HEK293 (cell line): Measurements from ENCODE around the gene CD163L1.

Source experiments
- CTCF ChIA-PET: fragments of 350-600 bp; formaldehyde crosslinking; extraction: SDS; loops from one replicate; lab custom pipeline; 2021; ENCODE audit warnings: antibody characterized with exemption; lab: Yijun Ruan, JAX
- POLR2A ChIA-PET: fragments of 300-600 bp; formaldehyde crosslinking; extraction: SDS; loops from one replicate; lab custom pipeline; 2020; ENCODE audit warnings: antibody characterized with exemption, inconsistent platforms; lab: Yijun Ruan, JAX
- H3K27ac ChIP-seq: fragments of 200-500 bp; sonication (Bioruptor generic); 2 replicates; pipeline ENCODE4 v1.5.1; 2014; ENCODE audit warnings: low read depth, low read length, control low read depth, inconsistent platforms; ENCODE audit errors: extremely low read depth
- H3K36me3 ChIP-seq, 2 experiments: fragments of 200-500 bp in 1 of 2; sonication (Bioruptor generic) in 1 of 2; 1 replicate in 1 of 2; 2 replicates in 1 of 2; pipeline ENCODE4 v1.5.1; 2014 to 2017; ENCODE audit warnings: inconsistent platforms in 2 of 2, low read length in 2 of 2; ENCODE audit not compliant: control insufficient read depth in 2 of 2, insufficient read depth in 1 of 2
- H3K4me1 ChIP-seq: fragments of 200-500 bp; sonication (Bioruptor generic); 2 replicates; pipeline ENCODE4 v1.5.1; 2014; ENCODE audit warnings: mild to moderate bottlenecking, low read length, inconsistent platforms; ENCODE audit not compliant: control insufficient read depth, insufficient read depth
- H3K4me3 ChIP-seq: 2 replicates; pipeline ENCODE4 v1.5.1; 2011; ENCODE audit warnings: low read depth, mild to moderate bottlenecking, control low read depth, low read length, moderate library complexity
- H3K9me3 ChIP-seq: fragments of 200-500 bp; sonication (Bioruptor generic); 2 replicates; pipeline ENCODE4 v1.5.1; 2014; ENCODE audit warnings: low read depth, low read length, inconsistent platforms; ENCODE audit not compliant: control insufficient read depth, insufficient read depth
- BCL11A ChIP-seq: fragments of 450-650 bp; formaldehyde crosslinking; IDR thresholded peaks from 2 replicates; pipeline ENCODE4 v1.5.1; 2016; ENCODE audit warnings: low read depth, missing biosample characterization, missing genetic modification characterization
- FEZF1 ChIP-seq: fragments of 450-650 bp; formaldehyde crosslinking; IDR thresholded peaks from 2 replicates; pipeline ENCODE4 v1.5.1; 2016; ENCODE audit warnings: missing biosample characterization, missing genetic modification characterization
- KLF8 ChIP-seq: fragments of 450-650 bp; formaldehyde crosslinking; IDR thresholded peaks from 2 replicates; pipeline ENCODE4 v1.5.1; 2016; ENCODE audit warnings: missing biosample characterization, missing genetic modification characterization
- SP3 ChIP-seq: fragments of 450-650 bp; formaldehyde crosslinking; IDR thresholded peaks from 2 replicates; pipeline ENCODE4 v1.5.1; 2016; ENCODE audit warnings: missing biosample characterization, missing genetic modification characterization
- SP7 ChIP-seq: fragments of 450-650 bp; formaldehyde crosslinking; IDR thresholded peaks from 2 replicates; pipeline ENCODE4 v1.5.1; 2016; ENCODE audit warnings: missing biosample characterization, missing genetic modification characterization
- TCF7L2 ChIP-seq: IDR thresholded peaks from 2 replicates; pipeline ENCODE4 v1.6.1; 2011; ENCODE audit warnings: low read depth, mild to moderate bottlenecking, inconsistent platforms, low read length, moderate library complexity, borderline replicate concordance
- ZBTB48 ChIP-seq: fragments of 450-650 bp; formaldehyde crosslinking; IDR thresholded peaks from 2 replicates; pipeline ENCODE4 v1.5.1; 2016; ENCODE audit warnings: missing biosample characterization, missing genetic modification characterization
- ZFP3 ChIP-seq: fragments of 450-650 bp; formaldehyde crosslinking; IDR thresholded peaks from 2 replicates; pipeline ENCODE4 v1.5.1; 2016; ENCODE audit warnings: low read depth, missing biosample characterization, missing genetic modification characterization
- ZNF114 ChIP-seq: fragments of 450-650 bp; formaldehyde crosslinking; IDR thresholded peaks from 2 replicates; pipeline ENCODE4 v1.5.0; 2017; ENCODE audit warnings: missing biosample characterization, missing genetic modification characterization
- ZNF19 ChIP-seq: fragments of 450-650 bp; formaldehyde crosslinking; IDR thresholded peaks from 2 replicates; pipeline ENCODE4; 2016; ENCODE audit warnings: missing biosample characterization, missing genetic modification characterization, low read depth
- ZNF292 ChIP-seq: fragments of 450-650 bp; formaldehyde crosslinking; IDR thresholded peaks from 2 replicates; pipeline ENCODE4 v1.5.1; 2016; ENCODE audit warnings: low read depth, missing biosample characterization, missing genetic modification characterization, borderline replicate concordance
- ZNF426 ChIP-seq: fragments of 450-650 bp; formaldehyde crosslinking; IDR thresholded peaks from 2 replicates; pipeline ENCODE4 v1.5.1; 2017; ENCODE audit warnings: missing biosample characterization, missing genetic modification characterization, mild to moderate bottlenecking, inconsistent platforms, moderate library complexity
- TF ChIP-seq, protein P1 (sequence below): fragments of 450-650 bp; formaldehyde crosslinking; IDR thresholded peaks from 2 replicates; pipeline ENCODE4 v1.5.1; 2016; ENCODE audit warnings: missing biosample characterization, missing genetic modification characterization
- TF ChIP-seq, protein P2 (sequence below): fragments of 450-650 bp; formaldehyde crosslinking; IDR thresholded peaks from 2 replicates; pipeline ENCODE4 v1.5.1; 2017; ENCODE audit warnings: missing biosample characterization, missing genetic modification characterization
- TF ChIP-seq, protein P3 (sequence below): fragments of 450-650 bp; formaldehyde crosslinking; IDR thresholded peaks from 2 replicates; pipeline ENCODE4 v1.5.1; 2016; ENCODE audit warnings: missing biosample characterization, missing genetic modification characterization
- TF ChIP-seq, protein P4 (sequence below): fragments of 450-650 bp; formaldehyde crosslinking; IDR thresholded peaks from 2 replicates; pipeline ENCODE4 v1.5.1; 2016; ENCODE audit warnings: missing biosample characterization, missing genetic modification characterization, borderline replicate concordance
- TF ChIP-seq, protein P5 (sequence below): fragments of 450-650 bp; formaldehyde crosslinking; IDR thresholded peaks from 2 replicates; pipeline ENCODE4 v1.5.1; 2016; ENCODE audit warnings: missing biosample characterization, missing genetic modification characterization
- TF ChIP-seq, protein P6 (sequence below): fragments of 450-650 bp; formaldehyde crosslinking; IDR thresholded peaks from 2 replicates; pipeline ENCODE4 v1.5.1; 2016; ENCODE audit warnings: missing biosample characterization, missing genetic modification characterization, low read depth

Gene CD163L1

DNA sequence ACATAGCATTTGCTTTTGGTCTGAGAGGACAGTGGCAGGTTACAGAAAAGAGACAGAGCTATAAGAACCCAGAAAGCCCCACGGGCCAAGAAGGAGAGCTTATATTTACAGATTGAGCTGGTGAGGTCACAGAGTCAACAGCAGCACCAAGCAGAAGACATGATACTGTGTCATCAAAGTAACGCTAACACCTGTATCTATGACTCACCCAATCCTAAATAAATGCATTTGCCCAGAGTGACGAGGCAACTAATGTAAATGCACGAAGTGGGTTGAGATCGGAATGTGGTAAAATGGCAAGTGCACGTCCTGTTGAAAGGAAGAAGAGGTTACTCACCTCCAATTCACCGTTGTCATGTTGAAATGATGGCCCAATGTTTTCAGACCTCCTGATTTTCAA lies 6.7 kb upstream of the CD163L1 start:
- Histone ChIP-seq H3K9me3 (no peaks in the 10 kb centered on the region), H3K27ac (no peak overlapping the region), H3K4me1 (no peaks in the 10 kb centered on the region), H3K4me3 (no peak overlapping the region), H3K36me3 (no peaks in the 10 kb centered on the region)
- TF ChIP-seq FEZF1 (tag by site-specific recombination), result no peak
- TF ChIP-seq, protein P1, sequence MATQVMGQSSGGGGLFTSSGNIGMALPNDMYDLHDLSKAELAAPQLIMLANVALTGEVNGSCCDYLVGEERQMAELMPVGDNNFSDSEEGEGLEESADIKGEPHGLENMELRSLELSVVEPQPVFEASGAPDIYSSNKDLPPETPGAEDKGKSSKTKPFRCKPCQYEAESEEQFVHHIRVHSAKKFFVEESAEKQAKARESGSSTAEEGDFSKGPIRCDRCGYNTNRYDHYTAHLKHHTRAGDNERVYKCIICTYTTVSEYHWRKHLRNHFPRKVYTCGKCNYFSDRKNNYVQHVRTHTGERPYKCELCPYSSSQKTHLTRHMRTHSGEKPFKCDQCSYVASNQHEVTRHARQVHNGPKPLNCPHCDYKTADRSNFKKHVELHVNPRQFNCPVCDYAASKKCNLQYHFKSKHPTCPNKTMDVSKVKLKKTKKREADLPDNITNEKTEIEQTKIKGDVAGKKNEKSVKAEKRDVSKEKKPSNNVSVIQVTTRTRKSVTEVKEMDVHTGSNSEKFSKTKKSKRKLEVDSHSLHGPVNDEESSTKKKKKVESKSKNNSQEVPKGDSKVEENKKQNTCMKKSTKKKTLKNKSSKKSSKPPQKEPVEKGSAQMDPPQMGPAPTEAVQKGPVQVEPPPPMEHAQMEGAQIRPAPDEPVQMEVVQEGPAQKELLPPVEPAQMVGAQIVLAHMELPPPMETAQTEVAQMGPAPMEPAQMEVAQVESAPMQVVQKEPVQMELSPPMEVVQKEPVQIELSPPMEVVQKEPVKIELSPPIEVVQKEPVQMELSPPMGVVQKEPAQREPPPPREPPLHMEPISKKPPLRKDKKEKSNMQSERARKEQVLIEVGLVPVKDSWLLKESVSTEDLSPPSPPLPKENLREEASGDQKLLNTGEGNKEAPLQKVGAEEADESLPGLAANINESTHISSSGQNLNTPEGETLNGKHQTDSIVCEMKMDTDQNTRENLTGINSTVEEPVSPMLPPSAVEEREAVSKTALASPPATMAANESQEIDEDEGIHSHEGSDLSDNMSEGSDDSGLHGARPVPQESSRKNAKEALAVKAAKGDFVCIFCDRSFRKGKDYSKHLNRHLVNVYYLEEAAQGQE (tag by site-specific recombination), result no peak
- TF ChIP-seq, protein P2, sequence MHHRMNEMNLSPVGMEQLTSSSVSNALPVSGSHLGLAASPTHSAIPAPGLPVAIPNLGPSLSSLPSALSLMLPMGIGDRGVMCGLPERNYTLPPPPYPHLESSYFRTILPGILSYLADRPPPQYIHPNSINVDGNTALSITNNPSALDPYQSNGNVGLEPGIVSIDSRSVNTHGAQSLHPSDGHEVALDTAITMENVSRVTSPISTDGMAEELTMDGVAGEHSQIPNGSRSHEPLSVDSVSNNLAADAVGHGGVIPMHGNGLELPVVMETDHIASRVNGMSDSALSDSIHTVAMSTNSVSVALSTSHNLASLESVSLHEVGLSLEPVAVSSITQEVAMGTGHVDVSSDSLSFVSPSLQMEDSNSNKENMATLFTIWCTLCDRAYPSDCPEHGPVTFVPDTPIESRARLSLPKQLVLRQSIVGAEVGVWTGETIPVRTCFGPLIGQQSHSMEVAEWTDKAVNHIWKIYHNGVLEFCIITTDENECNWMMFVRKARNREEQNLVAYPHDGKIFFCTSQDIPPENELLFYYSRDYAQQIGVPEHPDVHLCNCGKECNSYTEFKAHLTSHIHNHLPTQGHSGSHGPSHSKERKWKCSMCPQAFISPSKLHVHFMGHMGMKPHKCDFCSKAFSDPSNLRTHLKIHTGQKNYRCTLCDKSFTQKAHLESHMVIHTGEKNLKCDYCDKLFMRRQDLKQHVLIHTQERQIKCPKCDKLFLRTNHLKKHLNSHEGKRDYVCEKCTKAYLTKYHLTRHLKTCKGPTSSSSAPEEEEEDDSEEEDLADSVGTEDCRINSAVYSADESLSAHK (tag by site-specific recombination), result no peak
- no peak for TF ChIP-seq ZNF292 (tag by site-specific recombination)
- no peak for TF ChIP-seq SP7 (tag by site-specific recombination)
- TF ChIP-seq ZNF114 (tag by site-specific recombination), result no peak
- TF ChIP-seq ZNF426 (tag by site-specific recombination), result no peak
- TF ChIP-seq BCL11A, result no peak
- ChIA-PET CTCF (no interaction called here), POLR2A (no interaction called here)

DNA sequence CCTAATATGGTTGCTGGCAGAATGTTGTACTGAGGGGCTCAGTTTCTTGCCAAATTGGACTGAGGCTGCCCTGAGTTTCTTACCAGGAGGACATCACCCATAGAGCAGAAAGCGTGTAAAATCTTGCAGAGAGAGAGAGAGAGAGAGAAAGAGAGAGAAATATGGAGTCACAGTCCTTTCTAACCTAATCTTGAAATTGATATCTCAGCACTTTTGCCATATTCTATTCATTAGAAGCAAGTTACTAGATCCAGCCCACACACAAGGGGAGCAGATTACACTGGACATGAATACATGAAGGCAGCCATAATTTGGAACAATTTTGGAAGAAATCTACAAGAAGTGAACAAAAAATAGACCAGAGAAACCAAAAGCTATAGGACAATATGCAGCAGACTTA lies 4.1 kb upstream of the CD163L1 start:
- no peak overlapping the region for H3K27ac ChIP-seq
- no peaks in the 10 kb centered on the region for H3K36me3 ChIP-seq
- H3K4me3 ChIP-seq, result no peak overlapping the region
- ChIA-PET POLR2A (no interaction called here), CTCF (no interaction called here)
- no peaks in the 10 kb centered on the region for H3K9me3 ChIP-seq
- no peaks in the 10 kb centered on the region for H3K4me1 ChIP-seq
- no peak for TF ChIP-seq KLF8 (tag by site-specific recombination)
- TF ChIP-seq, protein P3, sequence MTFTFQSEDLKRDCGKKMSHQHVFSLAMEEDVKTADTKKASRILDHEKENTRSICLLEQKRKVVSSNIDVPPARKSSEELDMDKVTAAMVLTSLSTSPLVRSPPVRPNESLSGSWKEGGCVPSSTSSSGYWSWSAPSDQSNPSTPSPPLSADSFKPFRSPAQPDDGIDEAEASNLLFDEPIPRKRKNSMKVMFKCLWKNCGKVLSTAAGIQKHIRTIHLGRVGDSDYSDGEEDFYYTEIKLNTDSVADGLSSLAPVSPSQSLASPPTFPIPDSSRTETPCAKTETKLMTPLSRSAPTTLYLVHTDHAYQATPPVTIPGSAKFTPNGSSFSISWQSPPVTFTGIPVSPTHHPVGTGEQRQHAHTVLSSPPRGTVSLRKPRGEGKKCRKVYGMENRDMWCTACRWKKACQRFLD (tag by site-specific recombination), result no peak
- TF ChIP-seq, protein P4, sequence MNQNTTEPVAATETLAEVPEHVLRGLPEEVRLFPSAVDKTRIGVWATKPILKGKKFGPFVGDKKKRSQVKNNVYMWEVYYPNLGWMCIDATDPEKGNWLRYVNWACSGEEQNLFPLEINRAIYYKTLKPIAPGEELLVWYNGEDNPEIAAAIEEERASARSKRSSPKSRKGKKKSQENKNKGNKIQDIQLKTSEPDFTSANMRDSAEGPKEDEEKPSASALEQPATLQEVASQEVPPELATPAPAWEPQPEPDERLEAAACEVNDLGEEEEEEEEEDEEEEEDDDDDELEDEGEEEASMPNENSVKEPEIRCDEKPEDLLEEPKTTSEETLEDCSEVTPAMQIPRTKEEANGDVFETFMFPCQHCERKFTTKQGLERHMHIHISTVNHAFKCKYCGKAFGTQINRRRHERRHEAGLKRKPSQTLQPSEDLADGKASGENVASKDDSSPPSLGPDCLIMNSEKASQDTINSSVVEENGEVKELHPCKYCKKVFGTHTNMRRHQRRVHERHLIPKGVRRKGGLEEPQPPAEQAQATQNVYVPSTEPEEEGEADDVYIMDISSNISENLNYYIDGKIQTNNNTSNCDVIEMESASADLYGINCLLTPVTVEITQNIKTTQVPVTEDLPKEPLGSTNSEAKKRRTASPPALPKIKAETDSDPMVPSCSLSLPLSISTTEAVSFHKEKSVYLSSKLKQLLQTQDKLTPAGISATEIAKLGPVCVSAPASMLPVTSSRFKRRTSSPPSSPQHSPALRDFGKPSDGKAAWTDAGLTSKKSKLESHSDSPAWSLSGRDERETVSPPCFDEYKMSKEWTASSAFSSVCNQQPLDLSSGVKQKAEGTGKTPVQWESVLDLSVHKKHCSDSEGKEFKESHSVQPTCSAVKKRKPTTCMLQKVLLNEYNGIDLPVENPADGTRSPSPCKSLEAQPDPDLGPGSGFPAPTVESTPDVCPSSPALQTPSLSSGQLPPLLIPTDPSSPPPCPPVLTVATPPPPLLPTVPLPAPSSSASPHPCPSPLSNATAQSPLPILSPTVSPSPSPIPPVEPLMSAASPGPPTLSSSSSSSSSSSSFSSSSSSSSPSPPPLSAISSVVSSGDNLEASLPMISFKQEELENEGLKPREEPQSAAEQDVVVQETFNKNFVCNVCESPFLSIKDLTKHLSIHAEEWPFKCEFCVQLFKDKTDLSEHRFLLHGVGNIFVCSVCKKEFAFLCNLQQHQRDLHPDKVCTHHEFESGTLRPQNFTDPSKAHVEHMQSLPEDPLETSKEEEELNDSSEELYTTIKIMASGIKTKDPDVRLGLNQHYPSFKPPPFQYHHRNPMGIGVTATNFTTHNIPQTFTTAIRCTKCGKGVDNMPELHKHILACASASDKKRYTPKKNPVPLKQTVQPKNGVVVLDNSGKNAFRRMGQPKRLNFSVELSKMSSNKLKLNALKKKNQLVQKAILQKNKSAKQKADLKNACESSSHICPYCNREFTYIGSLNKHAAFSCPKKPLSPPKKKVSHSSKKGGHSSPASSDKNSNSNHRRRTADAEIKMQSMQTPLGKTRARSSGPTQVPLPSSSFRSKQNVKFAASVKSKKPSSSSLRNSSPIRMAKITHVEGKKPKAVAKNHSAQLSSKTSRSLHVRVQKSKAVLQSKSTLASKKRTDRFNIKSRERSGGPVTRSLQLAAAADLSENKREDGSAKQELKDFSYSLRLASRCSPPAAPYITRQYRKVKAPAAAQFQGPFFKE (tag by site-specific recombination), result no peak
- TF ChIP-seq, protein P5, sequence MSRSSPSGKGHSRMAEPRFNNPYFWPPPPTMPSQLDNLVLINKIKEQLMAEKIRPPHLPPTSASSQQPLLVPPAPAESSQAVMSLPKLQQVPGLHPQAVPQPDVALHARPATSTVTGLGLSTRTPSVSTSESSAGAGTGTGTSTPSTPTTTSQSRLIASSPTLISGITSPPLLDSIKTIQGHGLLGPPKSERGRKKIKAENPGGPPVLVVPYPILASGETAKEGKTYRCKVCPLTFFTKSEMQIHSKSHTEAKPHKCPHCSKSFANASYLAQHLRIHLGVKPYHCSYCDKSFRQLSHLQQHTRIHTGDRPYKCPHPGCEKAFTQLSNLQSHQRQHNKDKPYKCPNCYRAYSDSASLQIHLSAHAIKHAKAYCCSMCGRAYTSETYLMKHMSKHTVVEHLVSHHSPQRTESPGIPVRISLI (tag by site-specific recombination), result no peak
- TF ChIP-seq SP3, result no peak
- TF ChIP-seq, protein P6, sequence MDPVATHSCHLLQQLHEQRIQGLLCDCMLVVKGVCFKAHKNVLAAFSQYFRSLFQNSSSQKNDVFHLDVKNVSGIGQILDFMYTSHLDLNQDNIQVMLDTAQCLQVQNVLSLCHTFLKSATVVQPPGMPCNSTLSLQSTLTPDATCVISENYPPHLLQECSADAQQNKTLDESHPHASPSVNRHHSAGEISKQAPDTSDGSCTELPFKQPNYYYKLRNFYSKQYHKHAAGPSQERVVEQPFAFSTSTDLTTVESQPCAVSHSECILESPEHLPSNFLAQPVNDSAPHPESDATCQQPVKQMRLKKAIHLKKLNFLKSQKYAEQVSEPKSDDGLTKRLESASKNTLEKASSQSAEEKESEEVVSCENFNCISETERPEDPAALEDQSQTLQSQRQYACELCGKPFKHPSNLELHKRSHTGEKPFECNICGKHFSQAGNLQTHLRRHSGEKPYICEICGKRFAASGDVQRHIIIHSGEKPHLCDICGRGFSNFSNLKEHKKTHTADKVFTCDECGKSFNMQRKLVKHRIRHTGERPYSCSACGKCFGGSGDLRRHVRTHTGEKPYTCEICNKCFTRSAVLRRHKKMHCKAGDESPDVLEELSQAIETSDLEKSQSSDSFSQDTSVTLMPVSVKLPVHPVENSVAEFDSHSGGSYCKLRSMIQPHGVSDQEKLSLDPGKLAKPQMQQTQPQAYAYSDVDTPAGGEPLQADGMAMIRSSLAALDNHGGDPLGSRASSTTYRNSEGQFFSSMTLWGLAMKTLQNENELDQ (tag by site-specific recombination), result no peak
- no peak for TF ChIP-seq ZNF19 (tag by site-specific recombination)
- no peak for TF ChIP-seq ZFP3 (tag by site-specific recombination)
- TF ChIP-seq FEZF1 (tag by site-specific recombination), result no peak
- TF ChIP-seq ZBTB48 (tag by site-specific recombination), result no peak
- TF ChIP-seq TCF7L2, result no peak
